GM23338 (cell line): ENCODE data around the gene SLC6A19. TPM values are rescaled to one million over a fixed set of nuclear protein-coding genes. Genes with fewer than 3 reads are reported as not detected.

ENCODE experiments used
- ATAC-seq: fragments of 200-7000 bp; cut with Tn5 transposase; 3 replicates; pipeline ENCODE4 v1.9.1; 2020
- DNase-seq: peaks from one replicate; pipeline ENCODE4 v3.0.0-alpha.2; 2015; ENCODE audit warnings: low spot score
- H2AFZ ChIP-seq: fragments of 200-600 bp; sonication (generic); 2 replicates; pipeline ENCODE4 v1.8.0; 2016; ENCODE audit warnings: antibody characterized with exemption, mild to moderate bottlenecking, moderate library complexity
- H3F3A ChIP-seq: fragments of 200-600 bp; sonication (generic); replicated peaks from 2 replicates; pipeline ENCODE4 v1.8.0; 2017; ENCODE audit warnings: antibody characterized with exemption, mixed run types, low read depth
- H3K27ac ChIP-seq: fragments of 200-600 bp; sonication (generic); 2 replicates; pipeline ENCODE4 v1.6.1; 2016; ENCODE audit warnings: low read depth
- H3K27me3 ChIP-seq: fragments of 200-600 bp; sonication (generic); 2 replicates; pipeline ENCODE4 v1.8.0; 2016; ENCODE audit warnings: mild to moderate bottlenecking, mixed run types, moderate library complexity; ENCODE audit not compliant: insufficient read depth
- H3K36me3 ChIP-seq: fragments of 200-600 bp; sonication (generic); 2 replicates; pipeline ENCODE4 v1.8.0; 2016; ENCODE audit warnings: mild to moderate bottlenecking; ENCODE audit not compliant: insufficient read depth
- H3K4me1 ChIP-seq: fragments of 200-600 bp; sonication (generic); 2 replicates; pipeline ENCODE4 v1.8.0; 2016; ENCODE audit warnings: mild to moderate bottlenecking, moderate library complexity; ENCODE audit not compliant: insufficient read depth
- H3K4me2 ChIP-seq: fragments of 200-600 bp; sonication (generic); 2 replicates; pipeline ENCODE4 v1.7.1; 2017; ENCODE audit warnings: mixed run types
- H3K4me3 ChIP-seq: fragments of 200-600 bp; sonication (generic); 2 replicates; pipeline ENCODE4 v1.6.1; 2016; ENCODE audit warnings: mixed run types
- H3K79me2 ChIP-seq: fragments of 200-600 bp; sonication (generic); replicated peaks from 2 replicates; pipeline ENCODE4 v1.8.0; 2017; ENCODE audit warnings: mild to moderate bottlenecking; ENCODE audit not compliant: insufficient read depth
- H3K9me2 ChIP-seq: fragments of 200-600 bp; sonication (generic); 2 replicates; pipeline ENCODE4 v1.8.0; 2017; ENCODE audit not compliant: insufficient read depth
- H4K20me1 ChIP-seq: fragments of 200-600 bp; sonication (generic); replicated peaks from 2 replicates; pipeline ENCODE4 v1.8.0; 2017; ENCODE audit warnings: mild to moderate bottlenecking; ENCODE audit not compliant: insufficient read depth
- H3K27ac Mint-ChIP-seq: 2 replicates; pipeline ENCODE4 v1.8.0; 2020; ENCODE audit warnings: inconsistent platforms, mild to moderate bottlenecking, moderate library complexity, mixed read lengths
- H3K27me3 Mint-ChIP-seq: 3 replicates; pipeline ENCODE4 v1.8.0; 2022; ENCODE audit warnings: low read depth, mild to moderate bottlenecking, moderate library complexity, mixed read lengths, inconsistent platforms; ENCODE audit not compliant: insufficient read depth, poor library complexity
- H3K36me3 Mint-ChIP-seq: 3 replicates; pipeline ENCODE4 v1.8.0; 2021; ENCODE audit warnings: low read depth, mild to moderate bottlenecking, inconsistent platforms, moderate library complexity, mixed read lengths
- H3K4me1 Mint-ChIP-seq: 3 replicates; pipeline ENCODE4 v1.8.0; 2020; ENCODE audit warnings: mild to moderate bottlenecking, inconsistent platforms, mixed read lengths
- H3K4me3 Mint-ChIP-seq: 3 replicates; pipeline ENCODE4 v1.8.0; 2021; ENCODE audit warnings: moderate library complexity, mild to moderate bottlenecking, inconsistent platforms, mixed read lengths
- H3K9me3 Mint-ChIP-seq: 3 replicates; pipeline ENCODE4 v1.8.0; 2020; ENCODE audit warnings: moderate library complexity, mild to moderate bottlenecking, inconsistent platforms, mixed read lengths
- CREB1 ChIP-seq: fragments of 250-450 bp; sonication (Bioruptor Pico); IDR thresholded peaks from 2 replicates; pipeline ENCODE4 v1.5.0; 2020; ENCODE audit warnings: low read depth, mild to moderate bottlenecking, moderate library complexity
- CTCF ChIP-seq, 2 experiments: fragments of 200-600 bp in 1 of 2; sonication (generic) in 1 of 2; conservative IDR thresholded peaks; 2 replicates each; pipeline versions ENCODE4 v1.5.1 to v1.6.1; 2016 to 2017; ENCODE audit warnings: antibody characterized with exemption in 2 of 2, low read depth in 2 of 2, mild to moderate bottlenecking in 2 of 2, moderate library complexity in 1 of 2
- EZH2 ChIP-seq: fragments of 200-600 bp; sonication (generic); IDR thresholded peaks from one replicate; pipeline ENCODE4 v1.8.0; 2017; ENCODE audit warnings: antibody characterized with exemption, mild to moderate bottlenecking, low read depth; ENCODE audit not compliant: unreplicated experiment
- EZH2phosphoT487 ChIP-seq: fragments of 200-600 bp; sonication (generic); IDR thresholded peaks from one replicate; pipeline ENCODE4 v1.8.1; 2018; ENCODE audit warnings: antibody characterized with exemption; ENCODE audit not compliant: unreplicated experiment
- JUNB ChIP-seq: IDR thresholded peaks from one replicate; pipeline ENCODE4 v1.6.1; 2016; ENCODE audit warnings: antibody characterized with exemption; ENCODE audit not compliant: unreplicated experiment
- NANOG ChIP-seq: IDR thresholded peaks from 2 replicates; pipeline ENCODE4 v1.6.1; 2016; ENCODE audit warnings: antibody characterized with exemption, borderline replicate concordance
- POLR2AphosphoS5 ChIP-seq: IDR thresholded peaks from 2 replicates; pipeline ENCODE4 v1.6.1; 2016; ENCODE audit warnings: antibody characterized with exemption, low read depth
- STAT1 ChIP-seq: IDR thresholded peaks from one replicate; pipeline ENCODE4 v1.6.1; 2016; ENCODE audit warnings: antibody characterized with exemption; ENCODE audit not compliant: unreplicated experiment
- ZNF114 ChIP-seq: fragments of 250-450 bp; sonication (Bioruptor Pico); IDR thresholded peaks from 2 replicates; pipeline ENCODE4 v1.5.0; 2020; ENCODE audit warnings: mild to moderate bottlenecking, moderate library complexity
- ZNF331 ChIP-seq: fragments of 250-450 bp; sonication (Bioruptor Pico); IDR thresholded peaks from 2 replicates; pipeline ENCODE4 v1.5.0; 2020; ENCODE audit warnings: low read depth, mild to moderate bottlenecking, moderate library complexity
- polyA plus RNA-seq: library from polyadenylated mRNA; unstranded; fragments of >200 nt; fragmentation: Nextera tagmentation; extraction: Ambion mirVana; gene quantifications from 2 replicates; pipeline ENCODE4 v1.2.1, GENCODE V29; 2016
- total RNA-seq: library from RNA; depleted of rRNA; stranded (reverse); fragments of >200 nt; shearing (Covaris generic); gene quantifications from 2 replicates; pipeline ENCODE4 v1.2.3, GENCODE V29; 2014
- TF ChIP-seq, protein P1 (sequence below): IDR thresholded peaks from one replicate; pipeline ENCODE4 v1.6.1; 2018; ENCODE audit warnings: antibody characterized with exemption; ENCODE audit not compliant: unreplicated experiment
- TF ChIP-seq, protein P2 (sequence below): fragments of 250-450 bp; sonication (Bioruptor Pico); IDR thresholded peaks from 2 replicates; pipeline ENCODE4 v1.5.0; 2020; ENCODE audit warnings: mild to moderate bottlenecking, moderate library complexity

SLC6A19 gene
- total and polyA plus RNA-seq, 2 experiments from 2014 or later, result not detected

- Histone ChIP-seq H4K20me1 (no peaks in the 10 kb centered on the region; the same call in 1 of the 2 replicates), H2AFZ (no peak overlapping the region), H3F3A (no peaks in the 10 kb centered on the region), H3K36me3 (no peaks in the 10 kb centered on the region), H3K4me2 (no peak overlapping the region), H3K79me2 (no peaks in the 10 kb centered on the region), H3K27ac (no peak overlapping the region), H3K4me1 (no peaks in the 10 kb centered on the region), H3K9me2 (no peaks in the 10 kb centered on the region), H3K4me3 (no peak overlapping the region), H3K27me3 (no peaks in the 10 kb centered on the region)
- H3K36me3 Mint-ChIP-seq, result no peaks in the 10 kb centered on the region; the same call in 2 of the 3 replicates
- H3K4me3 Mint-ChIP-seq, result no peak overlapping the region
- H3K9me3 Mint-ChIP-seq, result peaks cover 3% of the 10 kb centered on the region; the same call in 1 of the 3 replicates
- DNase-seq, result no peak
- H3K4me1 Mint-ChIP-seq, result peaks cover 3% of the 10 kb centered on the region; the same call in 2 of the 3 replicates
- no peak for TF ChIP-seq STAT1
- TF ChIP-seq ZNF331 (CRISPR knock-in tag), result no peak
- no peak for TF ChIP-seq NANOG
- TF ChIP-seq, protein P1, sequence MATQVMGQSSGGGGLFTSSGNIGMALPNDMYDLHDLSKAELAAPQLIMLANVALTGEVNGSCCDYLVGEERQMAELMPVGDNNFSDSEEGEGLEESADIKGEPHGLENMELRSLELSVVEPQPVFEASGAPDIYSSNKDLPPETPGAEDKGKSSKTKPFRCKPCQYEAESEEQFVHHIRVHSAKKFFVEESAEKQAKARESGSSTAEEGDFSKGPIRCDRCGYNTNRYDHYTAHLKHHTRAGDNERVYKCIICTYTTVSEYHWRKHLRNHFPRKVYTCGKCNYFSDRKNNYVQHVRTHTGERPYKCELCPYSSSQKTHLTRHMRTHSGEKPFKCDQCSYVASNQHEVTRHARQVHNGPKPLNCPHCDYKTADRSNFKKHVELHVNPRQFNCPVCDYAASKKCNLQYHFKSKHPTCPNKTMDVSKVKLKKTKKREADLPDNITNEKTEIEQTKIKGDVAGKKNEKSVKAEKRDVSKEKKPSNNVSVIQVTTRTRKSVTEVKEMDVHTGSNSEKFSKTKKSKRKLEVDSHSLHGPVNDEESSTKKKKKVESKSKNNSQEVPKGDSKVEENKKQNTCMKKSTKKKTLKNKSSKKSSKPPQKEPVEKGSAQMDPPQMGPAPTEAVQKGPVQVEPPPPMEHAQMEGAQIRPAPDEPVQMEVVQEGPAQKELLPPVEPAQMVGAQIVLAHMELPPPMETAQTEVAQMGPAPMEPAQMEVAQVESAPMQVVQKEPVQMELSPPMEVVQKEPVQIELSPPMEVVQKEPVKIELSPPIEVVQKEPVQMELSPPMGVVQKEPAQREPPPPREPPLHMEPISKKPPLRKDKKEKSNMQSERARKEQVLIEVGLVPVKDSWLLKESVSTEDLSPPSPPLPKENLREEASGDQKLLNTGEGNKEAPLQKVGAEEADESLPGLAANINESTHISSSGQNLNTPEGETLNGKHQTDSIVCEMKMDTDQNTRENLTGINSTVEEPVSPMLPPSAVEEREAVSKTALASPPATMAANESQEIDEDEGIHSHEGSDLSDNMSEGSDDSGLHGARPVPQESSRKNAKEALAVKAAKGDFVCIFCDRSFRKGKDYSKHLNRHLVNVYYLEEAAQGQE, result no peak
- no peak for TF ChIP-seq CREB1 (CRISPR knock-in tag)
- TF ChIP-seq EZH2, result no peak
- TF ChIP-seq, protein P2, sequence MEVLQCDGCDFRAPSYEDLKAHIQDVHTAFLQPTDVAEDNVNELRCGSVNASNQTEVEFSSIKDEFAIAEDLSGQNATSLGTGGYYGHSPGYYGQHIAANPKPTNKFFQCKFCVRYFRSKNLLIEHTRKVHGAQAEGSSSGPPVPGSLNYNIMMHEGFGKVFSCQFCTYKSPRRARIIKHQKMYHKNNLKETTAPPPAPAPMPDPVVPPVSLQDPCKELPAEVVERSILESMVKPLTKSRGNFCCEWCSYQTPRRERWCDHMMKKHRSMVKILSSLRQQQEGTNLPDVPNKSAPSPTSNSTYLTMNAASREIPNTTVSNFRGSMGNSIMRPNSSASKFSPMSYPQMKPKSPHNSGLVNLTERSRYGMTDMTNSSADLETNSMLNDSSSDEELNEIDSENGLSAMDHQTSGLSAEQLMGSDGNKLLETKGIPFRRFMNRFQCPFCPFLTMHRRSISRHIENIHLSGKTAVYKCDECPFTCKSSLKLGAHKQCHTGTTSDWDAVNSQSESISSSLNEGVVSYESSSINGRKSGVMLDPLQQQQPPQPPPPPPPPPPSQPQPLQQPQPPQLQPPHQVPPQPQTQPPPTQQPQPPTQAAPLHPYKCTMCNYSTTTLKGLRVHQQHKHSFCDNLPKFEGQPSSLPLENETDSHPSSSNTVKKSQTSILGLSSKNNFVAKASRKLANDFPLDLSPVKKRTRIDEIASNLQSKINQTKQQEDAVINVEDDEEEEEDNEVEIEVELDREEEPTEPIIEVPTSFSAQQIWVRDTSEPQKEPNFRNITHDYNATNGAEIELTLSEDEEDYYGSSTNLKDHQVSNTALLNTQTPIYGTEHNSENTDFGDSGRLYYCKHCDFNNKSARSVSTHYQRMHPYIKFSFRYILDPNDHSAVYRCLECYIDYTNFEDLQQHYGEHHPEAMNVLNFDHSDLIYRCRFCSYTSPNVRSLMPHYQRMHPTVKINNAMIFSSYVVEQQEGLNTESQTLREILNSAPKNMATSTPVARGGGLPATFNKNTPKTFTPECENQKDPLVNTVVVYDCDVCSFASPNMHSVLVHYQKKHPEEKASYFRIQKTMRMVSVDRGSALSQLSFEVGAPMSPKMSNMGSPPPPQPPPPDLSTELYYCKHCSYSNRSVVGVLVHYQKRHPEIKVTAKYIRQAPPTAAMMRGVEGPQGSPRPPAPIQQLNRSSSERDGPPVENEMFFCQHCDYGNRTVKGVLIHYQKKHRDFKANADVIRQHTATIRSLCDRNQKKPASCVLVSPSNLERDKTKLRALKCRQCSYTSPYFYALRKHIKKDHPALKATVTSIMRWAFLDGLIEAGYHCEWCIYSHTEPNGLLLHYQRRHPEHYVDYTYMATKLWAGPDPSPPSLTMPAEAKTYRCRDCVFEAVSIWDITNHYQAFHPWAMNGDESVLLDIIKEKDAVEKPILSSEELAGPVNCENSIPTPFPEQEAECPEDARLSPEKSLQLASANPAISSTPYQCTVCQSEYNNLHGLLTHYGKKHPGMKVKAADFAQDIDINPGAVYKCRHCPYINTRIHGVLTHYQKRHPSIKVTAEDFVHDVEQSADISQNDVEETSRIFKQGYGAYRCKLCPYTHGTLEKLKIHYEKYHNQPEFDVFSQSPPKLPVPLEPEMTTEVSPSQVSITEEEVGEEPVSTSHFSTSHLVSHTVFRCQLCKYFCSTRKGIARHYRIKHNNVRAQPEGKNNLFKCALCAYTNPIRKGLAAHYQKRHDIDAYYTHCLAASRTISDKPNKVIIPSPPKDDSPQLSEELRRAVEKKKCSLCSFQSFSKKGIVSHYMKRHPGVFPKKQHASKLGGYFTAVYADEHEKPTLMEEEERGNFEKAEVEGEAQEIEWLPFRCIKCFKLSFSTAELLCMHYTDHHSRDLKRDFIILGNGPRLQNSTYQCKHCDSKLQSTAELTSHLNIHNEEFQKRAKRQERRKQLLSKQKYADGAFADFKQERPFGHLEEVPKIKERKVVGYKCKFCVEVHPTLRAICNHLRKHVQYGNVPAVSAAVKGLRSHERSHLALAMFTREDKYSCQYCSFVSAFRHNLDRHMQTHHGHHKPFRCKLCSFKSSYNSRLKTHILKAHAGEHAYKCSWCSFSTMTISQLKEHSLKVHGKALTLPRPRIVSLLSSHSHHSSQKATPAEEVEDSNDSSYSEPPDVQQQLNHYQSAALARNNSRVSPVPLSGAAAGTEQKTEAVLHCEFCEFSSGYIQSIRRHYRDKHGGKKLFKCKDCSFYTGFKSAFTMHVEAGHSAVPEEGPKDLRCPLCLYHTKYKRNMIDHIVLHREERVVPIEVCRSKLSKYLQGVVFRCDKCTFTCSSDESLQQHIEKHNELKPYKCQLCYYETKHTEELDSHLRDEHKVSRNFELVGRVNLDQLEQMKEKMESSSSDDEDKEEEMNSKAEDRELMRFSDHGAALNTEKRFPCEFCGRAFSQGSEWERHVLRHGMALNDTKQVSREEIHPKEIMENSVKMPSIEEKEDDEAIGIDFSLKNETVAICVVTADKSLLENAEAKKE (CRISPR knock-in tag), result no peak
- no peak for TF ChIP-seq CTCF (conservative IDR thresholded peaks at IDR 0.05; ENCODE audit: low read depth in 2 of 2)
- no peak for TF ChIP-seq ZNF114 (CRISPR knock-in tag)
- no peak for TF ChIP-seq POLR2AphosphoS5
- no peak for TF ChIP-seq EZH2phosphoT487
- TF ChIP-seq JUNB, result no peak
- ATAC-seq, result no peak
- peaks cover 4% of the 10 kb centered on the region for H3K27me3 Mint-ChIP-seq
- H3K27ac Mint-ChIP-seq, result no peak overlapping the region
Observed at GRCh38 chr5:1211701-1212100, 10.3 kb downstream of the SLC6A19 start.
